Astrocyte (in vitro differentiated cells and primary cell): Measurements from ENCODE around the gene GRM7.

Experiments used
- EZH2 ChIP-seq: IDR thresholded peaks from 2 replicates; pipeline ENCODE4 v1.6.1; 2012; ENCODE audit warnings: mild to moderate bottlenecking, low read length, inconsistent platforms; ENCODE audit not compliant: insufficient read depth
- TF ChIP-seq, protein P1 (sequence below): IDR thresholded peaks from 2 replicates; pipeline ENCODE4 v1.5.1; 2011; ENCODE audit warnings: low read depth, mild to moderate bottlenecking, inconsistent platforms, low read length, moderate library complexity; ENCODE audit not compliant: insufficient read depth

GRCh38 chr3:7498715-7499114 lies 637.8 kb downstream of the GRM7 start:
- TF ChIP-seq, protein P1, sequence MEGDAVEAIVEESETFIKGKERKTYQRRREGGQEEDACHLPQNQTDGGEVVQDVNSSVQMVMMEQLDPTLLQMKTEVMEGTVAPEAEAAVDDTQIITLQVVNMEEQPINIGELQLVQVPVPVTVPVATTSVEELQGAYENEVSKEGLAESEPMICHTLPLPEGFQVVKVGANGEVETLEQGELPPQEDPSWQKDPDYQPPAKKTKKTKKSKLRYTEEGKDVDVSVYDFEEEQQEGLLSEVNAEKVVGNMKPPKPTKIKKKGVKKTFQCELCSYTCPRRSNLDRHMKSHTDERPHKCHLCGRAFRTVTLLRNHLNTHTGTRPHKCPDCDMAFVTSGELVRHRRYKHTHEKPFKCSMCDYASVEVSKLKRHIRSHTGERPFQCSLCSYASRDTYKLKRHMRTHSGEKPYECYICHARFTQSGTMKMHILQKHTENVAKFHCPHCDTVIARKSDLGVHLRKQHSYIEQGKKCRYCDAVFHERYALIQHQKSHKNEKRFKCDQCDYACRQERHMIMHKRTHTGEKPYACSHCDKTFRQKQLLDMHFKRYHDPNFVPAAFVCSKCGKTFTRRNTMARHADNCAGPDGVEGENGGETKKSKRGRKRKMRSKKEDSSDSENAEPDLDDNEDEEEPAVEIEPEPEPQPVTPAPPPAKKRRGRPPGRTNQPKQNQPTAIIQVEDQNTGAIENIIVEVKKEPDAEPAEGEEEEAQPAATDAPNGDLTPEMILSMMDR = no peak
- TF ChIP-seq EZH2 = no peak
